GM12878 (cell line): ENCODE results near the gene SNED1.

Source experiments
- CTCF ChIP-seq, 3 experiments: IDR thresholded peaks in 2 of 3; conservative IDR thresholded peaks in 1 of 3; 2 replicates each; pipeline ENCODE4 v1.5.1; 2011; ENCODE audit warnings: low read depth in 3 of 3, low read length in 3 of 3, mild to moderate bottlenecking in 3 of 3, control low read depth in 2 of 3, moderate library complexity in 2 of 3, inconsistent platforms in 1 of 3, mixed read lengths in 1 of 3; ENCODE audit not compliant: control insufficient read depth in 2 of 3, insufficient read depth in 1 of 3; ENCODE audit errors: extremely low read depth in 1 of 3
- IRF3 ChIP-seq: fragments of 450-650 bp; IDR thresholded peaks from 2 replicates; pipeline ENCODE4 v1.6.1; 2014; ENCODE audit warnings: mild to moderate bottlenecking
- JUND ChIP-seq: IDR thresholded peaks from 2 replicates; pipeline ENCODE4 v1.6.1; 2012; ENCODE audit warnings: low read depth, mild to moderate bottlenecking, low read length, improper control_type of control experiment, moderate library complexity
- MYC ChIP-seq: IDR thresholded peaks from 2 replicates; pipeline ENCODE4 v1.6.1; 2011; ENCODE audit warnings: mild to moderate bottlenecking, low read length, moderate library complexity, inconsistent platforms; ENCODE audit not compliant: insufficient read depth, insufficient replicate concordance, insufficient read length, severe bottlenecking
- NFXL1 ChIP-seq: fragments of 450-650 bp; IDR thresholded peaks from 2 replicates; pipeline ENCODE4 v1.6.1; 2017; ENCODE audit warnings: antibody characterized with exemption, mild to moderate bottlenecking, borderline replicate concordance
- NFYB ChIP-seq: IDR thresholded peaks from 2 replicates; pipeline ENCODE4 v1.6.1; 2011; ENCODE audit warnings: low read depth, mild to moderate bottlenecking, low read length, improper control_type of control experiment, moderate library complexity; ENCODE audit not compliant: insufficient read depth
- NKRF ChIP-seq: fragments of 450-650 bp; conservative IDR thresholded peaks from 2 replicates; pipeline ENCODE4 v1.6.1; 2017; ENCODE audit warnings: mild to moderate bottlenecking, moderate library complexity
- POLR2A ChIP-seq: IDR thresholded peaks from 2 replicates; pipeline ENCODE4 v1.6.1; 2011; ENCODE audit warnings: low read depth, mild to moderate bottlenecking, low read length
- SPI1 ChIP-seq: IDR thresholded peaks from 2 replicates; pipeline ENCODE4 v1.6.1; 2011; ENCODE audit warnings: low read depth, mild to moderate bottlenecking, low read length, moderate library complexity, borderline replicate concordance; ENCODE audit not compliant: insufficient read depth
- USF2 ChIP-seq: IDR thresholded peaks from 2 replicates; pipeline ENCODE4 v1.6.1; 2011; ENCODE audit warnings: low read depth, low read length, improper control_type of control experiment, borderline replicate concordance
- YY1 ChIP-seq: IDR thresholded peaks from 2 replicates; pipeline ENCODE4 v1.6.1; 2011; ENCODE audit warnings: low read depth, mild to moderate bottlenecking, low read length

- TF ChIP-seq MYC (no peak), NFYB (no peak), SPI1 (no peak), JUND (no peak), NFXL1 (no peak), USF2 (no peak), IRF3 (no peak), NKRF (no peak), POLR2A (no peak), YY1 (no peak), CTCF (IDR thresholded peaks at IDR 0.05 in 2 of 3, conservative IDR thresholded peaks at IDR 0.05 in 1 of 3; ENCODE audit: control insufficient read depth in 2 of 3, extremely low read depth in 1 of 3, insufficient read depth in 1 of 3, low read depth in 3 of 3, low read length in 3 of 3) (no peak)
These were observed 104.8 kb downstream of the SNED1 start for GRCh38 chr2:241103176-241103595.
